Measurements from ENCODE around the gene ZNF235.

GRCh38 chr19:44277331-44277730, 27.5 kb downstream of the ZNF235 start:
- TF ChIP-seq POLR2AphosphoS5 (IDR thresholded peaks at IDR 0.05; ENCODE audit: low read depth, low read length) = no peak
- no peak for TF ChIP-seq POLR2A (IDR thresholded peaks at IDR 0.05; ENCODE audit: low read depth, low read length)
- TF ChIP-seq POU2F2 (IDR thresholded peaks at IDR 0.05; ENCODE audit: low read depth, low read length) = no peak
- no peak for TF ChIP-seq TAF1 (IDR thresholded peaks at IDR 0.05; ENCODE audit: low read depth, low read length)
- no peak for TF ChIP-seq SPI1 (IDR thresholded peaks at IDR 0.05; ENCODE audit: low read depth, low read length)
